CD4-positive, alpha-beta T cell treated with Interleukin-17A for 4 hours (primary cell): Measurements from ENCODE around the gene ZNF747.
"Not testable (repeated sequence)": the region's sequence is repeated elsewhere in the genome, so short reads cannot be mapped to it uniquely, and the experiment has no call there.

ENCODE experiments used
- DNase-seq: peaks from one replicate; pipeline ENCODE4 v3.0.0-alpha.2; 2020; ENCODE audit warnings: mixed read lengths

The ZNF747 gene

DNA sequence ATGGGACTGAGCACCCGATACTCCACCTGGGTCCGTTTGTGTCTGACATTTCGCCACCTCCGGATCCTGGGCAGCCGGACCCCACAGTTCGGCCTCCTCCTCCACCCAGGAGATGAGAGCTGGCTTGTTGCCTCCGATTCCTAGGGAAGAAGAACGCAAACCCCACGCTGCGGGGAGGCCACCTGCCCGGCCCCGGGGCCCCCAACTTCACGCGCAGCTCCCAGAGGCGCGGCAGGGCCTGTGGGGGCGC lies 23.0 kb upstream of the ZNF747 start:
- DNase-seq = no peak

DNA sequence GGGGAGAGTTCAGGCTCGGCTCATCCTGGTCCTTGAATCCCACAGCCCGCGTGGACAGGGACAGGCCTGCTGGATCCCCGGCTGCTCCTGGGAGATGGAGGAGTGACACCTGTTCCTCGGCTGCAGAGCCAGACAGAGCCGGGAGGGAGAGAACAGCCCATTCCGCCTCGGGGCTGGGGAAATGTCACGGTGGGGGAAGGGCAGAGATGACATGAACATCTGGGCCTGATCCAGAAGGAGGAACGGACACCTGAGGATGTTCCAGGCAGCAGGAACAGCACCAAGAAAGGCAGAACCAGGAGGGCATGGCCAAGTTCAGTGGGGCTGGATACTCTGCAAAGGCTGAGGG lies 21.4 kb upstream of the ZNF747 start:
- no peak for DNase-seq

DNA sequence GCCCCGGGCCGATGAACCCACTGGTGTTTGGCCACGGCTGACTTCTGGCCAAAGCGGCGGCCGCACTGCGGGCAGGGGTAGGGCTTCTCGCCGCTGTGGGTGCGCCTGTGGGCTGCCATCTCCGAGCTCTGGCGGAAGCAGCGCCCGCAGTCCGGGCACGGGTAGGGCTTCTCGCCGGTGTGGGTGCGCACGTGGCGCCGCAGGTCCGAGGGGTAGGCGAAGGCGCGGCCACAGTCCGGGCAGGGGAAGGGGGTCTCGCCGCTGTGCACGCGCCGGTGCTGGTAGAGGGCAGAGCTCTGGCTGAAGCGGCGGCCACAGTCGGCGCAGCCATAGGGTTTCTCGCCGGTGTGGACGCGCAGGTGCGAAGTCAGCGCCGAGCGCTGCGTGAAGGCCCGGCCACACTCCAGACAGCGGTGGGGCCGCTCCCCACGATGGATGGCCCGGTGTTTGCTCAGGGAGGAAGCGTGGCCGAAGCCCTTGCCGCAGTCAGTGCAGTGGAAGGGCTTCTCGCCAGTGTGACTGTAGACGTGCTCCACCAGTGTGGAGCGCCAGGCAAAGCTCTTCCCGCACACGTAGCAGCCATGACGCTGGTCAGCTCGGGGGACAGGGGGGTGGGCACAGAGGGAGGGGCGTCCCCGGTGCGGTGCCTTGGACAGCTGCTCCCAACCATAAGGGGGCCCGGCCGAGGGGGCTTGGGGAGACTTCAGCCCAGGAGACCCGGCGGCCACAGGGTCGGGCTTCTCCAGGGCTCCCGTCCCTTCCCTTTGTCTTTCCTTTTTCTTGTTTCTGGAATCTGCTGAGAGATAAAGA lies 20.9 kb upstream of the ZNF747 start:
- DNase-seq = no peak

DNA sequence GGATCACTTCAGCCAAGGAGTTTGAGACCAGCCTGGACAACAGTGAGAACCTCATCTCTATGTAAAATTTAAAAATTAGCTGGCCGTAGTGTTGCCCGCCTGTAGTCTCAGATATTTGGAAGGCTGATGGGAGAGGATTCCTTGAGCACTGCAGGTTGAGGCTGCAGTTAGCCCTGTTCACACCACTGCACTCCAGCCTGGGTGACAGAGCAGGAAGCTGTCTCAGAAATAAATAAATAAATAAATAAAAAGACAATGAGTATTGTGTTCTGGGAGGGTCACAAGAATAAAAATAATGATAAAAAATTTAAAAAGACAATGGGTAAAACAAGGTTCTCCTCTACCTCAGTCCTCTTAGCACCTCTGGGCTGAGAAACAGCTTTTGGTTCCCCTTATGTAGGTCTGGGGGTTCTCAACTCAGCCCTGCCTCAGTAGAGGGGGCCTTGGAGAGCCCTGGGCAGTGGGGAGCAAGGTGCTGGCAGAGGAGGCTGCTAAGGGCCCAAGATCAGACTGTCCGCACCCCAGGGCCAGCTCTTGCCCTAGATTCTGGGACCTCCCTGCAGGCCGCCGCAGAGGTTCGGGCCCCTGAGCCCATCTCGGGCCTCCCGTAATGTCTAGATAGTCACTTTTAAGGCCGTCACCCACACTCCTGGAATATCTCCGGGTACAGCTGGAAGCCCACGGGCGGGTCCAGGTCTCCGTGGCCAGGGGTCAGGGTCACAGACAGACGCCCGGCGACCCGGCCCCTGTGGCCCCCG lies 20.1 kb upstream of the ZNF747 start:
- no peak for DNase-seq

DNA sequence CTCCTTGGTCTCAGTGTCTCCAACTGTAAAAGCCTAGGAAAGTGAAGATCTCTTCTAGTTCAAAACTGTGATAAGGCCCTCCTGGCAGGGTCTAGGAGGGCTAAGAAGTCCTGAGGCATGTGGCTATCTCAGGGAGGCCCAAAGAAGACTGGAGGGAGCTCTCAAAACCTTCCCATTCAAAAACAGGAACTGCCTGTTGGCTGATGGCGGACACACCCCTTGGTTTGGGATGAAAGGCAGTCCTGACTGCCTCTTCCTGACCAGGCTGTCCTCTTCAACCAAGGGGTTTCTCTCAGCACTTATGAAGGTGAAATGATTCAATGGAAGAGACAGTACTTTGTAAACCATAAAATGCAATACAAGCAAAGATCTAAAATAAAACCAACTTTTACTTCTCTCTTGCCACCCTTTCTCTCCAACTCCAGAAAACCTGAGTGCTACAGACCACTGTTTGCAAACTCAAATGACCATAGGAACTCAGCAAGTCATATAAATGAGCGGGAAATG lies 18.8 kb upstream of the ZNF747 start:
- DNase-seq = no peak

DNA sequence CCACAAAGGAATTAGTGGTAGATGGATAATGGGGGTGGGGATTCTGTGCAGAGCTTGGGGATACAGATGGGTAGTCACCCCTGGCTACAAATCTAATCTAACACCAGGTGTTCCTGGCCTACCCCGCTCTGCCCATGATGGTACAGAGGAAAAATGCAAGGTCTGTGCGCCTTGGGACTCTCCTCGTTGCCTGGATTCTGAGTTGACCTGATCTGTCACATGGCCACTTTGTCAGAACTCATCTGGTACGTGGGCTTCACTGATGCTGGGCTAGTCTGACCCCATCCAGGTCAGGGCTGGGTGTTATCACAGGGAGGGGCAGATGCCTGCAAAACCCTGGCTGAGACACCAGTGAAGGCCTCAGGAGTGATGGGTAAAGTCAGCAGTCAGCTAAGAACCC lies 18.3 kb upstream of the ZNF747 start:
- DNase-seq = no peak

DNA sequence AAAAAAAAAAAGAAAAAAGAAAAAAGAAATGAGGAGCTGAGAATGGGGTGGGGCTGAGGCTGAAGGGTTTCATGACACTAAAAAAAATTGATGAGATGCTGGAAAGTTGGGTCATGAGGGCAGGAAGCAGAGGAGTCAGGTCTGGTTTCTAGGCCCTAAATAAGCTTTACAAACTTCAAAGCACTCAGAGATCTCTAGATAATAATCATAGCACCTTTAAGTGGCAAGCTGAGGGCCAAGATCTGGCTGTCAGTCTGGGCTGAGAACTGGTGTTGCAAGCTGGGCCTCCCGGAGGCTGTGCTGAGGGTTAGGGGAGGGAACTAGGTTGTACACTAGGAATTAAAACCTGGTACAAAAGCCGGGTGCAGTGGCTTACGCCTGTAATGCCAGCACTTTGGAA lies 17.1 kb upstream of the ZNF747 start:
- DNase-seq = peak; percentile 80

DNA sequence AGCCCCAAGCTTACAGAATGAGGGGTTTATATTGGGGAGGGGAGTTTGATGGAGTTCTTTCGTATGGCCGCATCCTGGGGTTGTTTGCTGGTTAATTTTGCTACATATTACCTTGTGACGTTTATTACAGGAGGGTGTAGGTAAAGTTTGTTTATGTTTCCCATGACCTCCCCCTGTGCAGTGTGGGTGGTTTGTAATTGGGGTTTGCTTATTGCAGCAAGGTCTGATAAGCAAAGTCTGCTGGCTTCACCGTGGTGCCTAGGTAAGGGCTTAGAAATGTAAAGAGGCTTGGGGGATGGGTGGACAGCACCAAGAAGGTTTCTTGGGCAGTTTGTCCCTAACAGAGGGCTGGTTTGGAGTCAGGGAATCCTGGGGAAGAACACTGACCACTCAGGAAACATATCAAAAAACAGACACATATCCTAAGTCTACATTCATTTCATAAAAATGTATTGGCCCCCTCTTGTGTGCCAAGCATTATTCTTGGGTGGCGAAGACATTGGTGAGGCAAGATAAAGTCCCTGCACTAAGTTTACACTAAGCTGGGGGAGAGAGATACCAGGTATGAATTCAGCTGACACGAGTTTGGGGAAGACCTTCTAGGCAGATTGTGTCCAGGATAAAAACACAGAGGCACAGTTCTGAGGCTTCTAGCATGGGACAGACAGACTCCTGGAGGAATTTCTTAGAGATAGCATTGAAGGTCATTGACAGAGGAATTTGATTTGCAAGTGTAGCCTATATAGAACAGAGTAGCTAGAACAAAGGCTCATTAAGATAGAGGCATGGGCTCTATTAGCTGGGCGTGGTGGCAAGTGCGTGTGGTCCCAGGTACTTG lies 14.0 kb upstream of the ZNF747 start:
- DNase-seq = no peak

DNA sequence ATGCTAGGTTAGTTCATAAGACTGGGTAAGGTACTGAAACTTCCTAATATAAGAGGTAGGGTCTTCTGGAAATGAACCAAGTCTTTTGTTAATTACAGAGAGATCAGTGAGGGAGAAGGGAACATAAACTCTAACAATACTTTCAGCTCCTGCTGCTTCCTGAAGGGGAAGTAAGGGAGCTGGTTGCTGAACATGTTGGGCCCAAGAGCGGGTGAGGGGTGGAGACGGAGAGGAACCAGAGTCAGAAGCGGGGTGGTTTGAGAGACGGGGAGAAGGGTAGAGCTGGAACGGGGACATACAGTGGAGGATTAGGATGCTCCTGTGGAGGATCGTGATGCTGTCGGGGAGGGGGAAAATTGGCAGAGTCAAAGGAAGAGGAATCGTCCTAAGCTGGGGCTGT lies 11.5 kb upstream of the ZNF747 start:
- DNase-seq = no peak

DNA sequence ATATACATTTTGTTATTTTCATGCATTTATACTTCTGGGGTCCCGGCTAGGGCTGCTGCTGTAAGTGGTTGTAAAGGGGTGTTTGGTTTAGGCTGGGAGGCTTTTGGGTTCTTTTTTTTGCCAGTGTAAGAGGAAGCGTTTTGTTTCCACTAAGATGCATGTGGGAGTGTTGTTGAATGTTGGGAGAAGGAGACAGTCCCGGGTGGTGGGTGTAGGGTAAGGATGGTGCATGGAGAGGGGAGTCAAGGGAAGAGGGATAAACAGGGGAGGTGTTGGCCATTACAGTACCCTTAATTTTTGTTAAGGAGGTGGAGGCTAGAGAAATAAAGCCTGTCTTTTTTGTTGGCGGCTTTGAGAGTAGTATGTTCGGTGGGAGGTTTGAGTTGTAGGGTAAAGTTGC lies 8.4 kb upstream of the ZNF747 start:
- no peak for DNase-seq

DNA sequence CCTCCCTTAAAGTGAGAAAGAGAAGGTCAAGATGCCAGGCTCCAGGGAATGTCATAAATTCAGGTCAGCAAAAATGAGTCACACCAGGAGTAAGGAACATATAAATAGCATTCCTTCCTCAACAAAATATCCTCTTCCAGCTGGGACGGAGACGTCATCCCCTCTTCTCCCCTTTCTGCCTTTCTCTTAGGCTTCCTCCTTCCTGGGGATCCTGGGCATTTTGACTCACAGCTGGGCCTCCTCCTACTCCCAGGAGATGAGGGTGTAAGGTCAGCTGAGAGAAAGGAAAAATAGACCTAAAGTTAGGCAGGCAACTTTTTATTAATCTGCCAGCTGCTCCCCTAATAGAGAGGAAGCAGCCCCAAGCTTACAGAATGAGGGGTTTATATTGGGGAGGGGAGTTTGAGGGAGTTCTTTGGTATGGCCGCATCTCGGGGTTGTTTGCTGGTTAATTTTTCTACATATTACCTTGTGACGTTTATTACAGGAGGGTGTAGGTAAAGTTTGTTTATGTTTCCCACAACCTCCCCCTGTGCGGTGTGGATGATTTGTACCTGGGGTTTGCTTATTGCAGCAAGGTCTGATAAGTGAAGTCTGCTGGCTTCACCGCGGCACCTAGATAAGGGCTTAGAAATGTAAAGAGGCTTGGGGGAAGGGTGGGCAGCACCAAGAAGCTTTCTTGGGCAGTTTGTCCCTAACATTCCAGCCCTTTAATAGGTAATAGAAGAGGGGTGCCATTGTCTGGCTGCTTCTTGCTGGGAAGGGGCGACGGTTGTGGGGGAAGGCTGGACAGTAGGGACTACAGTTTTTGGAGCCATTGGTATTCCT lies 7.1 kb upstream of the ZNF747 start:
- no peak for DNase-seq

DNA sequence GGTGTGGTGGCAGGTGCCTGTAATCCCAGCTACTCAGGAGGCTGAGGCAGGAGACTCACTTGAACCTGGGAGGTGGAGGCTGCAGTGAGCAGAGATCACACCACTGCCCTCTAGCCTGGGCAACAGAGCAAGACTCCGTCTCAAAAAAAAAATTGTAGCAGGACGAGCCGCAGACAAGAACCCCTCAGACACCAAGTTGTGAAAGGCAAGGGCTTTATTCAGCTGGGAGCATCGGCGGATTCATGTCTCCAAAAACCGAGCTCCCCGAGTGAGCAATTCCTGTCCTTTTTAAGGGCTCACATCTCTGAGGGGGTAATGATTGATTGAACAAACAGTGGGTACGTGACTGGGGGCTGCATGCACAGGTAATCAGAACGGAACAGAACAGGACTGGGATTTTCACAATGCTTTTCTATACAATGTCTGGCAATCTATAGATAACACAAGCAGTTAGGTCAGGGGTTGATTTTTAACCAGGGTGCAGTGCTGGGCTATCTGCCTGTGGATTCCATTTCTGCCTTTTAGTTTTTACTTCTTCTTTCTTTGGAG lies 6.3 kb upstream of the ZNF747 start:
- not testable (repeated sequence) for DNase-seq

DNA sequence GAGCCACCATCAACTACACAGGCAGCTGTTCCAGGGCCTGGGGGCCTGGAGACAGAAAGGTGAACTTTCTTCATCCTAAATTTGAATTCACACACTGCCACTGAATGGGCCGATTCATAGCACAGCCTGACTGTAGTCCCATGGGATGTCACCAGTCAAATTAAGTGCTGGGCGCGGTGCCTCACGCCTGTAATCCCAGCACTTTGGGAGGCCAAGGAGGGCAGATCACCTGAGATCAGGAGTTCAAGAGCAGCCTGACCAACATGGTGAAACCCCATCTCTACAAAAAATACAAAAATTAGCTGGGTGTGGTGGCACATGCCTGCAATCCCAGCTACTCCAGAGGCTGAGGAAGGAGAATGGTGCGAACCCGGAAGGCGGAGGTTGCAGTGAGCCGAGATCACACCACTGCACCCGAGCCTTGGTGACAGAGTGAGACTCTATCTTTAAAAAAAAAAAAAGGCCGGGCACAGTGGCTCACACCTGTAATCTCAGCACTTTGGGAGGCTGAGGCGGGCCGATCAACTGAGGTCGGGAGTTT lies 5.4 kb upstream of the ZNF747 start:
- DNase-seq = not testable (repeated sequence)

DNA sequence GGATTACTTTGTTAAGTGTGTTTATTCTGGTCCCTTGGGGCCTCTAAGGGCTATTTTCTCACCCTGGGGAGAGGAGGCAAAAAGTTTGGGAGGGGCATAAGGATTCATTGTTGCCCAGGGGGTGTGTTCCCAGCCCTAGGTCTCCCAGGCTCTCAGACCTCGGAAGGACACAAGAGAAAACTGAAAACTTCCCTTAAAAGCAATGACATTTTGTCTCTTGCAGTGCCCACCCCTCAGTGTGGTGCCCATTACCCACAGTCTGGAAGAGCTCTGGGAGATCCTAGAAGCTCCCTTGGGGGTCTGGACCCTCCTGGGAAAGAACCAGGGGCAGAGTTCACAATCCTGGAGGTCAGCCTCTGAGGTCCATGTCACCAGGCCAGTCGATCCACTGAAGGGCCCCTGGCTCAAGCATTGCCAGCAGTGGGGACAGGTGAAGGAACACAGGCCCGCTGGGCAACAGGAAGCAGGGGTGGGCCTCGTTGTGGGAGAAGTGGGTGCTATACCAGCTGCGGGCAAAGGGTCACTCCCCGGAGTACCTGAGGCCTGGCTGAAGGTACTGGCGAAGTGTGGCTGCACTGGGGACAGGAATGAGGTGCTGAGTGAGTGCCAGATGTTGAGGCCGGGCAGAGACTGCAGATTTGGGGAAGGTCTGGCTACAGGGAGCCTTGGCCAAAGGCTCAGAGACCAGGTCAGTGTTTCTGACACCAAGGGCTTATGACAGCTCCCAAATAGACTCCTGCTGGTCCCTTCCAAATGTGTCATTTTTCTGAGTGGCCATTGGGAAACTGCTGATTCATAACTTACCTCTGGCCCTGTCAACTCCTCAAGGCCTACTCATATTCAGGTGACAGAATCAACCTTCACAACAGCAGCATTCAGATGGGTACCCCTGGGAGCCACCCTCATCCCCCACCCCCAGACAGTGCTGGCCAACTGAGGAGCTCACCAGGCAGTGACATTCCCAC lies 4.6 kb upstream of the ZNF747 start:
- DNase-seq = no peak

DNA sequence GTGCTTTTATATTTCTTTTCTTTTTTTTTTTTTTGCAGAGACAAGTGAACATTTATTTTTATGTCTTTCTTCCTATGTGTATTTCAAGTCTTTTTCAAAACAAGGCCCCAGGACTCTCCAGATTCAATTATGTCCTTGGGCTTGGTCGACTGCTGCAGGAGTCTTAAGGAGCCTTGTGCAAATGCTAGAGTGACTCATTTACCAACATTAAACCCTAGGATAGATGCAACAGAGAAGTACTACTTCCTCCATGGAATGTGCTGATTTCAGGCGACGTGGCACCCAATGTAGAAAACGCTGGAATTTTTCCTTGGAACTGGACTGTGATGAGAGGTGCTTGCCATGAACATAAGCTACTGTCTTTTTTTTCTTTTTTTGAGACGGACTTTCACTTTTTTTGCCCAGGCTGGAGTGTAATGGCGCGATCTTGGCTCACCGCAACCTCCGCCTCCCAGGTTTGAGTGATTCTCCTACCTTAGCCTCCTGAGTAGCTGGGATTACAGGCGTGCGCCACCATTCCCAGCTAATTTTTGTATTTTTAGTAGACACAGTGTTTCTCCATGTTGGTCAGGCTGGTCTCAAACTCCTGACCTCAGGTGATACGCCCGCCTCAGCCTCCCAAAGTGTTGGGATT lies 1.9 kb upstream of the ZNF747 start:
- DNase-seq = not testable (repeated sequence)

DNA sequence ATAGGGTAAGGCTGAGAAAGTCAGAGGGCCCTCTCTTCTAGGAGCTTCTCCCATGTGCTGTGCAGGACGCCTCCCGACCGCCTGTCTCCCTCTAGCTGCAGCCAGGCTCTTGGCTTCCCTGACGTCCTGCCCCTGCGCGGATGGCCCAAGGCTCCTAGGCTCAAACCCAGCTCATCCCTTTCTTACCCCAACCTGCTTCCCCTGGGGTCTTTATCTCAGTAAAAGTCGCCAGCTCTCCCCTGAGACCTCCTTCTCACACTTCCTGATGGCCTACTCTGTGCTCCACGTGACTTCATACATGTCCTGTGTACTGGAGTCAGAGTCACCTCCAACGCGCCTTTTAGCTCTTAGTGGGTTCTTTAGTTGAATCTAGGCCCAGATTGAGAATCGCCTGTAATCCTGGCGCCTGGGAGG lies 1.1 kb upstream of the ZNF747 start:
- peak; percentile 77 for DNase-seq

DNA sequence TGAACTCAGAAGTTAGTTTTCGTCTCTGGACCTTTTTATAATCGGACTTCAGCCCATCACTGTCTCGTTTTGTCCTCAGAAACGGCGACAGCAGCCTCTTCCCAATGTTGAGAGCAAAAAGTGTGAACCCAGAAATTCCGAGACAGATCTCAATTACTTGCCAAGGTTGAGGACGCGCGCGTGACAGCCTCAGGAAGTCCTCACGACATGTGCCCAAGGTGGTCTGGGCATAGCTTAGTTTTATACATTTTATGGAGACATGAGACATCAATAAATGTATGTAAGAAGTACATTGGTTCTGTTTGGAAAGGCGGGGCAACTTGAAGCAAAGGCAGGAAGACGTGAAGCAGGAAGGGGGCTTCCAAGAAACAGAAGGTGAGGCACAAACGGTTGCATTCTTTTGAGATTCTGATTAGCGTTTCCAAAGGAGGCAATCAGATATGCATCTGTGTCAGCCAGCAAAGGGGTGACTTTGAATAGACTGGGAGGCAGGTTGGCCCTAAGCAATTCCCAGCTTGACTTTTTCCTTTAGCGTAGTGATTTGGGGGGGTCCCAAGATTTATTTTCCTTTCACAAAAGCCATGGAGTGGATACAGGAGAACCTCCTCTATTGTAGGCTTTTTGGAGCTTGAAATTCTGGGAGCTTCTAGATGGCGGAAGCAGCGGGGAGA lies 583 bp upstream of the ZNF747 start:
- no peak for DNase-seq

DNA sequence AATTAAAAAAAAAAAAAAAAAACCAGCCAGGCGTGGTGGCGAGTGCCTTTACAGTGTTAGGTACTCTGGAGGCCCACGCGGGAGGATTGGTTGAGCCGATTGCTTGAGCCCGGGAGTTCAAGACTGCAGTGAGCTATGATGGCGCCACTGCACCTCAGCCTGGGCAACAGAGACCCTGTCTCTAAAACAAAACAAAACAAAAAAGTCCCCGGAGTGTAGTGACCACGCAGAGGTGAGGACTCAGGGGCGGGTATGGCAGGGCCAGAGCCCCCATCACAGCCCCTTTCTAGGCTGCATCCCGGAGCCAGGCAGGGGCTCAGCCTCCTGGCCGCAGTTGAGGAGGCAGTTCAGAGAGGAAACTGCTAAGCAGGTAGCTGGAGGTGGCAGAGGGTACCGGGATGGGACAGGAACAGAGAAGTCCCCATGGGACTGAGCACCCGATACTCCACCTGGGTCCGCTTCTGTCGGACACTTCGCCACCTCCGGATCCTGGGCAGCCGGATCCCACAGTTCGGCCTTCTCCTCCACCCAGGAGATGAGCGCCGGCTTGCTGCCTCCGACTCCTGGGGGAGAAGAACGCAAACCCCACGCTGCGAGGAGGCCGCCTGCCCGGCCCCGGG lies 800 bp downstream of the ZNF747 start:
- peak; percentile 24 for DNase-seq

DNA sequence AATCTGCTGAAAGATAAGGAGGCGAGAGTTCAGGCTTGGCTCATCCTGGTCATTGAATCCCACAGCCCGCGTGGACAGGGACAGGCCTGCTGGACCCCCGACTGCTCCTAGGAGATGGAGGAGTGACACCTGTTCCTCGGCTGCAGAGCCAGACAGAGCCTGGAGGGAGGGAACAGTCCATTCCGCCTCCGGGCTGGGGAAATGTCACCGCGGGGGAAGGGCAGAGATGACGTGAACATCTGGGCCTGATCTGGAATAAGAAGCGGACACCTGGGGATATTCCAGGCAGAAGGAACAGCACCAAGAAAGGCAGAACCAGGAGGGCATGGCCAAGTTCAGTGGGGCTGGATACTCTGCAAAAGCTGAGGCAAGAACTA lies 1.5 kb downstream of the ZNF747 start:
- no peak for DNase-seq
